GM19438 (cell line): ENCODE measurements around the gene SOX5.

Experiments
- ATAC-seq: cut with Tn5 transposase; IDR thresholded peaks from one replicate; pipeline ENCODE4 v1.9.1; 2021; ENCODE audit warnings: low read depth; ENCODE audit not compliant: unreplicated experiment

SOX5 gene

DNA sequence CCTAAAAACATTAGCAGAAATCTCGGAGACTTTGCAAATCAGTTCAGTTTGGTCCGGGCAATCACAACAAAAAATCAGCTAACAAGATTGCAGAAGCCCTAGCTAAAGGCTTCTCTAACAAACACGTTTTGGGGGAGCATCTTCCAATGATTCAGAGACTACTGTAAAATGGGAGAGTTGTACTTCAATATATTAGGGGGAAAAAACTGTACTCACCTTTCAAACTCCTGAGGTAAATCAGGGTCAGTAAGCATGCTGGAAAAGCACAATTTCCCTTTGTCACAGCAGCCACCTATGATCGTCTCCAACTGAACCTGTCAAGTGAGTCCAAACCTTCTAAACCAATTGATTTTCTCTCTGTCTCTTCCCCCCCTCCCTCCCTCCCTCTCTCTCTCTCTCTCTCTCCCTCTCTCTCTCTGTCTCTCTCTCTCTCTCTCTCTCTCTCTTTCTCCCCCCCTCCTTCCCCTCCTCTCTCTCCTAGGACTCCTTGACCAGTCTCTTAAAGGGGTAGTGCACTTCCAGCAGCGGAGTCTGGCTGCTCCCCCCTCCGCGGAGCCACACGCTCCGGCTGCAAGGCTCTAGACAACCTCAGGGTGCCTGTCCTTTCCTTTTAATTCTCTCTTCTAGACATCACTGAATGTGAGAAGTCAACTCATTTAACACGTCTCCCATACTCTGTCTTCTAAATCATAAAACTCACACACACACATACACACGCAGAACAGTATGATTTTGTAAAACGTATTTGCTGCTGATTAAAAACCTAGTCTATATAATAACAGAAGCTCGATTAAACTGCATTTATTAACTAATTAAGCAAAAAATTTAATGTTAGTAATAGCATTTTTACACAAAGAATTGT, at the start of gene SOX5:
TSS of gene SOX5 (minus strand) at position 323 of the 862 bp plus-strand sequence. CDS start at position 254, 69 bp downstream.
- ATAC-seq, result no peak

DNA sequence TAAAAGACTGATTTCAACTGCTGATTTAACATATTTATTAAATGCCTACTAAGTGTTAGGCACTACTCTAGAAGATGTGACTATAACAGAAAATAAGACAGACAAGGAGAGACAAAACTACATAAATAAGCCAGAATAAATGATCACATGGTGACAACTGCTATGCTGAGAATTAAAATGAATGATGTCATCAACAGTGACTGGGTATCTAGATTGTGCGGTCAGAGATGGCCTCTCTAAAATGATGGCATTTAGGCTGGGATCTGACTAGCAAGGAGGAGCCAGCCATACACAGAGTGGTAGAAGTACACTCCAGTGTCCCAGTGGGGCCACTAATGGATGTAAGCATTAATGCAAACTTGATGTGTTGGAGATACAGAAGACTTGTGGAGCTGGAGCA, 37.6 kb upstream of the SOX5 start:
- no peak for ATAC-seq

DNA sequence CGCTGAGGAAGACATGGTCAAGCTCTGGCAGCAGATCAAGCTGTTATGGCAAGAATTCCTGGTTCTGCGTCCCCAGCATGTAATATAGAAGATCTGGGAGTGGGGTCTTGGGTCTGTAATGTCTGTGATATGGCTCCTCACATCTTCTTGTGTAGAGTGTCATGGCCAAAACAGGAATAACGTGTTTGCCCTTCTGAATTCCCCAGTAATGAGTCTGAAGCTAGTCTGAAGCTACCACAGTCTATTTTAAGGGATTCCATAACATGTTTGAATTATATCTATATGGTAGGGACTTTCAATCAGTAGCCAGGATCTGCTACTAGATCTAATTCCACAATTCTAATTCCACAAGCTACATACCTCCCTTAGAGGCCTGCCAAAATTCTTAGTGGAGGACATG, 31.4 kb upstream of the SOX5 start:
- no peak for ATAC-seq

DNA sequence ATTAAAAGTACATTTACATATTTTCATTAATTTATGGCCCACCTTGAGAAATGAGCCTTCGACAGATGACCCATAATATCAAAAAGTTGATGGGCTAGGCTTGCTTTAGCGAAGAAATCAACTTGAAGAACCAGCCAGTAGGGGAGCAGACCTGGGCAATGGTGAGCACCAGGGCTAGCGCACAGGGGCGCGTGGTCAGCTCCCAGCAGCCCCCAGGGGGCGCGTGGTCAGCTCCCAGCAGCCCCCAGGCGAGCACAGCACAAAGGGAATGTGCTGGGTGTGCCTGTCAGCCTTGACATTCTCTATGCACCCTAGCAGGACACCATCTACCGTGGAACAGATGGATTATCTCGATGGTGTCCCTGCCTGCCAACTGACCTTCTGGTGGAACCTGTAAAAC, 15.3 kb upstream of the SOX5 start:
- no peak for ATAC-seq

DNA sequence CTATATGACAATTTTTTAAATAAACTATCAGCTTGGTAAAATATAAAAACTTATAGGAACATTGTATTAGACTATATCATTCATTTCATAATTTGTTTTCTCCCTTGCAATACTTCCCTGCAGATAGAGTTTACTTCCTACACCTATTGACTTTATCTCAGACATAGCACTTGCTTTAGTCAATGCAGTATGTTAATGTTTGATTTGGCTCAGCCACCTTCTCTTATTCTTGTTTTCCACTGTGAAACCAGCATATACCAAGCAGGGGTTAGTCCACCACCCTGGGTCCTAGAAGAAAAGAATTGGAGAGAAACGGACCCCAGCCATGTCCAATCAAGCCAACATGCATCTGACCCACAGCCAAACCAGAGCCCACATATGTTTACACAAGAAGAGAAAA, 10.4 kb upstream of the SOX5 start:
- ATAC-seq, result no peak

DNA sequence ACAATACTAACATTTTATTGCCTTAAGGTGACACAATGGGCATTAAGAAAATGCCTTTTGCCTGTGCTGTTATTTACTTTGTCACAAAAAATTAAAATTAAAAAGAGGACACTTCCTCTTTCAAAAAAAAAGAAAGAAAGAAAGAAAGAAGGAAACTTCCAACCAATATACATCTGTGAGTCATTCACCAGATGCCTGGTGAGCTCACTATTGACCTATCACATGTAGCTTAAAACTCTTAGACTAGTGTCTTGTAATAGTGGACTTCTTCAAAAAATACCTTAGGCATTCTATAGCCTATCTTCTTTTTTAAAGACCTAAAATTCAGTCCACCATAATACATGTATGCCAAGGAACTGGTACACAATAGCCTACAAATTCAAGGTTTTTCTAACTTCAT, 4.9 kb upstream of the SOX5 start:
- no peak for ATAC-seq

DNA sequence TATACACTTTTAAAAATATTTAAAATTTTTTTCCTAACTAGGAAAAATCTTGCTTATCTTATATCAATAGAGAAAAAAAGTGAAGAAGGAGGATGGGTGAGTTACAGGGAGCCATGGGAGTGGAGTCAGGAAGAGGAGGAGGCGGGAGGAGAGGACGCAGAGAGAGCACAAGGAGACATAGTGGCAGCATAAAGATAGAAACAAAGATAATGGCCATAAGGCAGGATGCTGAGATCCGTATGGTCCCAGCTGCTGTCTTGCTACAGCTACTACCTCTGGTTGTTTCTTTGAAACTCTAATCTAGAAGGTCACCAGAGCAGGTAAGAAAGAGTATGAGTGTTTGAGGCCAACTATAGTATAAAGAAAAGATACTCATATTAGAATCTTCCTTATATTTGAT, 2.6 kb upstream of the SOX5 start:
- no peak for ATAC-seq

DNA sequence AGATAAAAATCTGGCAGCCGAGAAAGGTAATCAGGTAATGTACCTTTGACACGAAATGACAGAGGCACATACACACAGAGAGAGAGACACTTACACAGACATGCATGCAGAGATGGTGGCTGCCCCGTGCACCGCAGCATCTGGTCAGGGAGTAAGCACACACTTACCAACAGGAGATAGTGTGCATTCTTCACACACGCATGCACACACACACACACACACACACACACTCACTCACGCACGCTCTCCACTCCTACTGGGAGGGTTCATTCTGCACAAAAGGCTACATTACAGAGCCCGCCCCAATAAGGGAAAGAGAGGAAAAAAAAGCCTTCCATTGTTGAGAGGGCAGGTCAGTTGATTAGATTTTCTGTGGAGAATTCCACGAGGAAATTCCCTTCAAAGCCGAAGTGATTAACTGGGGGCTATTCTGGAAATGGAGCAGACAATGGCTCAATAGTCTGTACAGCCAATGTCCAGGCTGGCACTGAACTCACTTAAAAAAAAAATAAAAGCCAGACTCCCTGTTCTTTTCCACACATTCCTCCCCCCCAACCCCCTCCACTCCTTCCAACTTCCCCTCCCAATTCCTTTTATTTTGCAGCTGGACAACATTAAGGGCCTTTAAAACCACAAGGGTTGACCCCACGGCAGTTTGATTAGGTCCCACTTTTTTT, 1.4 kb upstream of the SOX5 start:
- ATAC-seq, result no peak

DNA sequence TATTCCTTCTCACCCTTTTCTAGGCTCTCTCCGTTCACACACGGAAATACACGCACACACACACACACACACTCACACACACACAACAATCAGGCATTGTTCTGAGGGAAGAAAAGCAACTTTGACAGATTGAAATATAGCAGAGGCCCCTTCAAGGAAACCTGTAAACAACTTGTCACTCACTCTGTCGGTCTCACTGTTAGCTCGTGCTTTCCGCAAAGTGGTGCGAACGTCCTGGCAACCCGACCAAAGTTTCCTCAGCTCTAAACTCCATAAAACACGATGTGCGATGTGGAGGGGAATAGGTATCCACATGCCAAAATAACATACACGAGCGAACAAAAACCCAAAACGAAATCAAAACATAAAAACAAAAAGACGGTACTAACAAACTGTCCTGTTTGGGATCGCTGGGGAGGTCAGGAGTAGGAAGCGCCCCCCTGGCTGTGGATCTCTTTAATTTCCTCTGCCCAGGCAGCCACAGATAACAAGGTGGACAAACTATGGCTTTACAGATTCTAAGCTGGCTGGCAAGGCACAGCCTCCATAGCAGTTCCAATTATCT, 822 bp upstream of the SOX5 start:
- ATAC-seq, result no peak

DNA sequence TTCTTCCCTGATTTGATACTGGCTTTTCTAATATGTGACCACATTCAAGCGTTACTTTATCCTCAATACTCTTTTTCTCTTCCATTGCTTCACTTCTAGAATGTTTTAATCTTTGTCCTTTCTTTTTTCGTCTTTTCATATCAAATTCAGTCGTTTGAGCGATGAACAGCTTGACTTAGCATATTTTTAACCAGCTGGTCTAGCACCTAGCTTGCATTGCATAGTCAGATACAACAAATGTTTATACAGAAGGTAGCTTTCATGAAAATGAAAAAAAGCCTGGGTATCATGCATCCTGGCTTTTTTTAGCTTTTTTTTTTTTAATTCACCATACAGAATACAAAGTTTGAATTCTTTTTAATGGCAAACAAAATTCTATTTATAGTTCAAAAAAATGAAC, 1.2 kb downstream of the SOX5 start:
- ATAC-seq, result no peak

DNA sequence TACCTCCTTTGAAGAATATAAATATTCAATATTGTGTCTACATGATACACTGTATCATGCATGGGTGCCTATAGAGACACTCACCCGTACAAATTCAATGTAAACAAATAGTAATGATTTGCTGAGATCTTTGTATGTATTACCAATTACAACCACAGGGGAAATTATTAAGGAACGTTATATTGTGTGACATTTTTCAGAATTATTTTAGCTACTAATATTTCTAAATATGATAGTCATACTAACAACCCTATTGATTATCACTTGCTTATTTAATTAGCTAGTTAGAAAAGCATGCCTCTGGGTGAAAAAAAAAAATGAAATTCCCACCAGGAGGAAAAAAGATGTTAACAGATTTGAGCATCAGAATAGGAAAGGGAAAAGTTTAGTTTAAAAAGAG, 2.1 kb downstream of the SOX5 start:
- ATAC-seq, result no peak

DNA sequence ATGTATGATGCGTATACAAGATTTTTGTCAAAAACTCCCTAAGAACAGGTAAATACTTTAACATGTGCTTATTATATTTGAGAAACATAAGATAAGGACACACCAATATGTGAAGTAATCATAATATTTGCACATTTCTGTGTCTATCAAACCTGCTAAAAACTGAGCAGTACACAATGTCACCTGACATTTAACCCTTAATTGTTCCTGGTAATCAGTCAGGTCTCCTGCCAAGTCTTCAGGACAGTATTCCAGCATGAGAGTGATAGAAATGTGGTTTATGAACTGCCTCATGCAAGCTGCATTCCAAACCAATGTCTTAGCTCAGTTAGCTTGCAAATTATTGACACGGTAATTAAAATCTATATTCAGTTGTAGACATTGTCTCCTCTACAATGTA, 4.2 kb downstream of the SOX5 start:
- no peak for ATAC-seq

DNA sequence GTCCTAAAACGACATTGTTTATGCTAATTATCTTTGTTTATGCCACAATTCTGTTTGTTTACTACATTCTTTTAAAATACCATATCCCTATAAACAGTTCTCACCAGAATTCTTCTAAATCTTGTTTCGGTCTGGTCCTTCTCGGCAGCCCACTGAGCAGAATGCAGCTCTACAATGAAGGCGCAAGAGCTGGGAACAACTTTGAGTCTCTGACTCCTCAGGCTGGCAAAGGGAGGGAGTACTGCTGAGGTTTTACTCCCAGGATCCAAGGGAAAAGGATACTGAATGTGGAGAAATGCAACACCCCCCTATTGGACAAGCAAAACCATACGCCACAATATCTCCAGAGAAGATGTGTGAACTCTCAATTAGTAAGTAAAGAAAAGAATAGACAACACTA, 5.4 kb downstream of the SOX5 start:
- no peak for ATAC-seq

DNA sequence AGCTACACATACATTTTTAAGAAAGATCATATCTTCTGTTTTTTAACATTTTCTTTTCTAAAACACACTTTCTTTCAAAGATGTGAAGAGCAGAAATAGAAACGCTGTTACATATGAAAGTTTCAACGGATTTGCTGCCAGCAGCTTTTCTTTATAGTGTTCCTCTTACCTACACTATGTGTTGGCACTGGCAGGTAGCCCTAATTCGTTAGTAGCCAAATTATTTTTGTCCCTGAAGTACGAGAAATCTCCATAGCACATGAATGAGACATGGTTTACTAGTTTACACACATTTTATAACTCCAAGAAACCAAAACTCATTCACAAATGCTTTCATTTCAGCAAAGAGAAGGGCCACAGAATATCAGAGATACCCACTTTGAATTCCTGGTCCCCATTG, 6.6 kb downstream of the SOX5 start:
- no peak for ATAC-seq

DNA sequence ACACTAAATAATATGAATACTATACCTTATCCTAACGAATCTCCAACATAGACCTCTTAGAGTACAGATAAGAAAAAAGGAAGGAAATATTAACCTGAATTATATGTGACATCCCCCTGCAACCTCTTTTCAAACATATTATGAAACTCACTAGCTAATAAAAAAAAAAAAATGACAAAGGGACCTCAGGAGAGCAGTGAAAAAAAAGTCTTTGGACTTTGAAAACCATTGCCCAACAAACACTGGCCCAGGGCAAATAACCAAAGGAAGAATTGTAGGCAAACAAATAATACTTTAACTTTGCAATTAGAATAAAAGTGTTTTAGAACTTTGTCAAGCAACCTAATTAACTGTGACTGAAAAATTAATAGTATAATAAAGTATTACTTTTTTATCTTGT, 7.7 kb downstream of the SOX5 start:
- ATAC-seq, result no peak

DNA sequence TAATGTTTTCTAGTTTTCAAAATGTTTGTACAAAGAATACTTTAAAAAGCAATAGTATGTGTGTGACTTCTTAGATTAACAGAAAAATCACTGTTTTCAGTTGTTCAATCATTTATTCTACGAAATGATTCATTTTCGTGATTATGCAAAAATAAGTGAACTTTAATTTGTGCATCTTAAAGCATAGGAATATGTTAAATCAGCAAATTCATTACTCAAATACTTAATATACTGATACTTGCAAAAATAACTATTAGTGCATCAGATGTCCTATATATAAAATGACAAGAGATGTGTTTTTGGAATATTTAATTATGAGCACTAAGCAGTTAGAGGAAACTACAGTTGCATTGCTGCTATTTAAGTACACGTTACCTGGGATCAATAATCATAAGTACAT, 11.0 kb downstream of the SOX5 start:
- no peak for ATAC-seq

DNA sequence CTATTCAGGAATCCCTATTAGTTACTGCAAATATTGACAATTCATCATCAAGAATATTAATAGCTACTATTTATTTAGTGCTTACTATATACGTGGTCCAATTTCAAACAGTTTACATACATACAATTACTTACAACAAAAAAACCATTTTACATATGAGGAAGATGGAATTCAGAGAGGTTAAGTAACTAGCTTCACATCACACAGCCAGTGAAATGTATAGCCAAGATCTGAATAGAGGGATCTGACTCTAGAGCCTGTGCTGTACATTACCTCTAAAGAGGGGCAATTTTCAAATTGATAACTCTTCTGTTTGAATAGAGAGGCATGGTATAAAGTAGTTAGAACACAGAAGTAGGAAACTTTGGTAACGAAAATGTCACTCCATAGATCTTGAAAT, 18.3 kb downstream of the SOX5 start:
- no peak for ATAC-seq

DNA sequence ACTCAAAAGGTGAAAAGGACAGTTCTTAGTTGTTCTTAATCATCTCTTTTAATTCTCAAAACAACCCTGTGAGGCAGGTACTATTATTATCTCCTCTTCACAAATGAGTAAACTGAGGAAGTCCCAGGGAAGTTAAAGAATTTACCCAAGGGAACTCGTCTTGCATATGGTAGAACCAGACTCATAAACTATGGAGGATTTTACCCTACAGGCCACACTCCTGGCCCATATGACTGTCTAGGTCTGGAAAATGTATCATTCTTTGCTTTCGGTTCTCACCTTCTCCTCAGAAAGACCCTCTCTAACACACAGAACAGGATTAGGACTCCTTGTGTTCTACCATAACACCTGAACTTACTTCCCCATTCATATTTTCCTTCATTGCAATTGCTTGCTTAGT, 18.9 kb downstream of the SOX5 start:
- no peak for ATAC-seq

DNA sequence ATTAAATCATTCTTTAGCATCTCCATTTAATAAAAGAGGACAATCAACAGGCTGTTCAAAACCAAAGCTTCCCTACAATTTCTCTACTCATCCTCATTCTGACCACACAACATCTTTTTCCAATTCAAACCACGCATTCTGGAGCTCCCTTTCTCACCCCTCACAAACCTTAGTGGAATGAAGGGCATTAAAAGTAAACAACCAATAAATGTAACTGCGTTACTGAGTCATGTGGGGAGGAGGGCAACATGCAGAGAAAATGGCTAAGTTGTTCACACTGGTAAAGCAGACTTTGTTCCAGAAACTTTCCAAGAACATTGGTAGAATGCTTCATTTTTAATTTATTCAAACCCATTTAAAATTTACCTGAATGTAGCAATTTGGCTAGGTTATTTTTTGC, 19.6 kb downstream of the SOX5 start:
- no peak for ATAC-seq

DNA sequence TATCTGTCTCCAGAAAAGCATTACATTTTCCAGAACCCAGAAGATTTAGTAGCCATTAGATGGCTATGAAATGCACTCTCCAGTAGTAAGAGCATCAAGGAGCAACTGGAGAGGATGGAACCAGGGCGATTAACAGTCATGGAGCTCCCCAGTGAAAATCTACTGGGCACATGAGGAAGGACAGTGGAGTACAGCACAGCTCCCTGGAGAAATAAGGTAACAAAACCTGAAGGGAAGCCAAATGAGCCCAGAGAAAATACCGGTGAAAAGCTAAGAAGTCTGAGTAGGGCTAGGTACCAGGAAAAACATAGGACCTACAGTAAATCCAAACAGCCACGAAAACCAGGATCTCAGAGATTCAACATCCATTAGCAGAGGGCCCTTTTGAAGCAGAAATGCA, 21.6 kb downstream of the SOX5 start:
- no peak for ATAC-seq

DNA sequence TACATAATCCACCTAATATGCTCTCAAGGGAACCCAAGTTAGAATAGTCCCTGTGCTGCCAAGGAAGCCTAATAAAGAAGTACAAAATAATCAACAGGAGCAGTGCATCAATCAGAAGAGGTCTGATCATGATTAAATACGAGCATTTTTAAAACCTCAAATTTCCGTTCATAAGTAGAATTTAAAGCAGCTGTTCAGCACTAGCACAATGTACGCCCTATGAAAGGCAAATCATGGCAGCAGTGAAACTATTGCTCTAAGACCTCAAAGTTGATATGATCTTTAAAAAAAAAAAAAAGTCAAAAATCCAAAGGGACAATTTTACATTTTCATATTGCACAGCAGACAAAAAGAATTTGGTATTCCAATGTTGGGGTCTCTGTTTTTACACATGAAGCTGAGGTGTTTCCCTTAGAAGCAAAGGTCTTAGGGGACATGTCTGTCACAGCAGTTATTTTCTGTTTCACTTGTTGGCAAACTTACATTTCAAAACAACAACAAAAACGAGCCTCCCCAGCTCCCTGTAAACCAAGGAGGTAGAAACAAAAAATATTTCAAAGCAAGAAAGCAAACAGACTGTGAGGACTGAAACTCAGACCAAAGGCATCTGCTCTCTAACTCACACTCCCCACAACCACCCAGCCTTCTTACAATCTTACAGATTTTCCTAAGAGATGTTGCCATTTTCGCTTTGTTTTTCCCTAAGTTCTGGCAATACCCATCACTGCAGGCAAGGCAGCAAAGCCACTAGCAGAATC, 28.2 kb downstream of the SOX5 start:
- no peak for ATAC-seq
